Neural progenitor cell (in vitro differentiated cells): Measurements from ENCODE around the gene CADPS. TPM values are rescaled to one million over a fixed set of nuclear protein-coding genes. Genes with fewer than 3 reads are reported as not detected.

Experiments
- DNase-seq: peaks from one replicate; pipeline ENCODE4 v3.0.0-alpha.2; 2016; ENCODE audit warnings: low spot score
- H2AFZ ChIP-seq: fragments of 200-600 bp; sonication (generic); replicated peaks from 2 replicates; pipeline ENCODE4 v1.6.1; 2016; ENCODE audit warnings: antibody characterized with exemption
- H3F3A ChIP-seq: fragments of 200-600 bp; sonication (generic); 2 replicates; pipeline ENCODE4 v1.6.1; 2016; ENCODE audit warnings: antibody characterized with exemption, low read depth
- H3K27ac ChIP-seq: fragments of 200-600 bp; sonication (generic); 2 replicates; pipeline ENCODE4 v1.5.1; 2016; ENCODE audit warnings: mild to moderate bottlenecking
- H3K27me3 ChIP-seq: fragments of 200-600 bp; sonication (generic); 2 replicates; pipeline ENCODE4 v1.6.1; 2016; ENCODE audit warnings: mild to moderate bottlenecking, moderate library complexity
- H3K36me3 ChIP-seq: fragments of 200-600 bp; sonication (generic); 2 replicates; pipeline ENCODE4 v1.5.1; 2016
- H3K4me1 ChIP-seq: fragments of 200-600 bp; sonication (generic); 2 replicates; pipeline ENCODE4 v1.6.1; 2016; ENCODE audit warnings: mixed run types
- H3K4me2 ChIP-seq: fragments of 200-600 bp; sonication (generic); 2 replicates; pipeline ENCODE4 v1.6.1; 2016
- H3K4me3 ChIP-seq: fragments of 200-600 bp; sonication (generic); 2 replicates; pipeline ENCODE4 v1.5.1; 2016
- H3K79me2 ChIP-seq: fragments of 200-600 bp; sonication (generic); 2 replicates; pipeline ENCODE4 v1.6.1; 2016; ENCODE audit warnings: low read depth
- H3K9ac ChIP-seq: fragments of 200-600 bp; sonication (generic); 2 replicates; pipeline ENCODE4 v1.6.1; 2016
- H3K9me3 ChIP-seq: fragments of 200-600 bp; sonication (generic); 2 replicates; pipeline ENCODE4 v1.5.1; 2016; ENCODE audit warnings: low read depth
- H4K20me1 ChIP-seq: fragments of 200-600 bp; sonication (generic); 2 replicates; pipeline ENCODE4 v1.6.1; 2016; ENCODE audit warnings: low read depth
- H3K27ac Mint-ChIP-seq: 3 replicates; pipeline ENCODE4 v1.8.0; 2021; ENCODE audit warnings: mixed read lengths
- H3K27me3 Mint-ChIP-seq: 2 replicates; pipeline ENCODE4 v1.8.0; 2022; ENCODE audit warnings: low read depth, mild to moderate bottlenecking, inconsistent platforms, moderate library complexity, mixed read lengths; ENCODE audit not compliant: insufficient read depth
- H3K36me3 Mint-ChIP-seq: 3 replicates; pipeline ENCODE4 v1.8.0; 2021; ENCODE audit warnings: mixed read lengths
- H3K4me1 Mint-ChIP-seq: 3 replicates; pipeline ENCODE4 v1.8.0; 2021; ENCODE audit warnings: mixed read lengths
- H3K4me3 Mint-ChIP-seq: 3 replicates; pipeline ENCODE4 v1.8.0; 2021; ENCODE audit warnings: mild to moderate bottlenecking, moderate library complexity, mixed read lengths
- H3K9me3 Mint-ChIP-seq: 3 replicates; pipeline ENCODE4 v1.8.0; 2020; ENCODE audit warnings: mixed read lengths
- CTCF ChIP-seq: fragments of 200-600 bp; sonication (generic); IDR thresholded peaks from 2 replicates; pipeline ENCODE4 v1.5.1; 2017; ENCODE audit warnings: antibody characterized with exemption, mild to moderate bottlenecking
- EZH2 ChIP-seq: fragments of 200-600 bp; sonication (generic); IDR thresholded peaks from 2 replicates; pipeline ENCODE4 v1.6.1; 2017; ENCODE audit warnings: antibody characterized with exemption, mild to moderate bottlenecking, moderate library complexity
- EZH2phosphoT487 ChIP-seq: fragments of 200-600 bp; sonication (generic); IDR thresholded peaks from 2 replicates; pipeline ENCODE4 v1.6.1; 2017; ENCODE audit warnings: antibody characterized with exemption
- total RNA-seq: library from RNA; depleted of rRNA; stranded (reverse); fragments of >200 nt; gene quantifications from 2 replicates; pipeline ENCODE4 v1.2.3, GENCODE V29; 2015; ENCODE audit warnings: low replicate concordance

The CADPS gene
- total RNA-seq, 1 donor from 2014 or later: 17.3 TPM

DNA sequence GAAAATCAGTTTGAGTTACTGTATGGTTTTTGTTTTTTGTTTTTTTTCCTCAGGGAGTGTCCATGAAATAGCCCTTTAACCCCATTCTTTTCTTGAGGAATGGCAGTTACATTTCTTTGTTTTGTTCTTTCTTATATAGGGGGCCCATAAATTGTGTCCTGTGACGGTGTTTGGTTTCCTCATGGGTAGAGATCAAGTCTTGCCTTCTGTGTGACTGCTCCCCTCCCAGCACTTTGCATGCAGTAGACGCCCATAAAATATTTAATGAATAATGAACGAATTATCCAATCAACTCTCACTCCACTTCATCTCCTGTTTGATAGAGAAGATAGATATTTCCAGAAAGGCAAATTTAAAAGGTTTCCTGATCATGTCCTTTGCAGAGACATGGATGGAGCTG is 78.1 kb downstream of the CADPS start:
- Mint-ChIP-seq H3K27ac (no peak overlapping the region), H3K4me3 (no peak overlapping the region)
- no peak for TF ChIP-seq EZH2
- no peak for TF ChIP-seq EZH2phosphoT487
- TF ChIP-seq CTCF: no peak

GRCh38 chr3:62795978-62796657 is 79.1 kb downstream of the CADPS start:
- no peaks in the 10 kb centered on the region for H3F3A ChIP-seq
- H4K20me1 ChIP-seq: no peaks in the 10 kb centered on the region
- no peak overlapping the region for H3K4me2 ChIP-seq
- Mint-ChIP-seq H3K9me3 (peaks cover 2% of the 10 kb centered on the region), H3K27ac (no peak overlapping the region), H3K4me3 (no peak overlapping the region), H3K27me3 (peaks cover 2% of the 10 kb centered on the region), H3K4me1 (peaks cover 5% of the 10 kb centered on the region), H3K36me3 (no peaks in the 10 kb centered on the region)
- no peak overlapping the region for H2AFZ ChIP-seq
- H3K79me2 ChIP-seq: no peaks in the 10 kb centered on the region
- TF ChIP-seq EZH2: no peak
- TF ChIP-seq EZH2phosphoT487: no peak
- no peak for TF ChIP-seq CTCF
- H3K27me3 ChIP-seq: no peaks in the 10 kb centered on the region
- H3K36me3 ChIP-seq: no peaks in the 10 kb centered on the region
- no peaks in the 10 kb centered on the region for H3K9me3 ChIP-seq
- DNase-seq: no peak
- H3K4me1 ChIP-seq: no peaks in the 10 kb centered on the region
- H3K9ac ChIP-seq: no peak overlapping the region
- no peak overlapping the region for H3K27ac ChIP-seq
- H3K4me3 ChIP-seq: no peak overlapping the region

More for the DNA sequence above, 78.1 kb downstream of the CADPS start:
- DNase-seq: no peak
- peaks cover 2% of the 10 kb centered on the region for H3K27me3 Mint-ChIP-seq
- Histone ChIP-seq H4K20me1 (no peaks in the 10 kb centered on the region), H3K36me3 (no peaks in the 10 kb centered on the region), H2AFZ (no peak overlapping the region), H3K27ac (no peak overlapping the region), H3K9me3 (no peaks in the 10 kb centered on the region), H3K79me2 (no peaks in the 10 kb centered on the region), H3F3A (no peaks in the 10 kb centered on the region), H3K9ac (no peak overlapping the region), H3K4me2 (no peak overlapping the region), H3K4me1 (no peaks in the 10 kb centered on the region), H3K4me3 (no peak overlapping the region), H3K27me3 (no peaks in the 10 kb centered on the region)
- H3K36me3 Mint-ChIP-seq: no peaks in the 10 kb centered on the region
- peaks cover 2% of the 10 kb centered on the region for H3K9me3 Mint-ChIP-seq
- H3K4me1 Mint-ChIP-seq: peaks cover 5% of the 10 kb centered on the region

DNA sequence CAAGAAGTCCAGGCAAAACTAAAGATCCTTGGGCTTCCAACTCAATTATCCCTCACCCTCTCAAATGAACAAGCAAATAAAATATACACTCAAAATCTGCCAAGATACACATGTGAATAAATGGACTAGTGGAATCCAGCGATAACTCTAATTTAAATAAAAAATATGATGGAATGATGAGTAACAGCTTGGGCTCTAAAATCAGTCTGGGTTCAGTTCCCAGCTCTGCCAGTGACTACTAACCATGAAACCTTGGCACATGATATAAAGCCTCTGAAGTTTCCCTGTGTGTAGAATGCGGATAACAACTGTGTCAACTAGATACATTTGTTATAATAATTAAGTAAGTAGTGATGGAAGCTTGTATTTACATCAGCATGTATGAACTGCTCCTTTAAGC is 81.3 kb downstream of the CADPS start:
- Mint-ChIP-seq H3K27ac (no peak overlapping the region), H3K9me3 (no peaks in the 10 kb centered on the region), H3K4me1 (peaks cover 5% of the 10 kb centered on the region), H3K36me3 (no peaks in the 10 kb centered on the region), H3K4me3 (no peak overlapping the region), H3K27me3 (peaks cover 2% of the 10 kb centered on the region)
- no peak for DNase-seq
- Histone ChIP-seq H3K79me2 (no peaks in the 10 kb centered on the region), H2AFZ (no peak overlapping the region), H3K9ac (no peak overlapping the region), H4K20me1 (no peaks in the 10 kb centered on the region), H3K36me3 (no peaks in the 10 kb centered on the region), H3K27ac (no peak overlapping the region), H3K4me2 (no peak overlapping the region), H3K9me3 (no peaks in the 10 kb centered on the region), H3K27me3 (no peaks in the 10 kb centered on the region), H3F3A (no peaks in the 10 kb centered on the region), H3K4me3 (no peak overlapping the region), H3K4me1 (no peaks in the 10 kb centered on the region)
- no peak for TF ChIP-seq EZH2
- no peak for TF ChIP-seq CTCF
- TF ChIP-seq EZH2phosphoT487: no peak
